ENCODE data around the gene SHROOM2. TPM values are rescaled to one million over a fixed set of nuclear protein-coding genes. Genes with fewer than 3 reads are reported as not detected.

The SHROOM2 gene
- total RNA-seq, 1 experiment from 2014 or later: 1.2 TPM

GRCh38 chrX:9878146-9878820 lies 92.1 kb downstream of the SHROOM2 start:
- no peak overlapping the region for H3K27ac Mint-ChIP-seq (ENCODE audit: low read depth, unreplicated experiment)
- intact Hi-C loops (cut with micrococcal nuclease): no loop called here
- no peak overlapping the region for H3K4me3 Mint-ChIP-seq (ENCODE audit: unreplicated experiment)
- H3K36me3 Mint-ChIP-seq (ENCODE audit: insufficient read depth, unreplicated experiment): peaks cover 1% of the 10 kb centered on the region
- ChIA-PET CTCF (interaction anchor here (0.6 to 1.6 kb wide), 4 partner anchors 16 to 242 kb away, joined by 3 read pairs; no protein-coding TSS in a partner anchor), POLR2A (interaction anchor here (0.6 kb wide), 1 partner anchor 1252 kb away, joined by 4 read pairs; no protein-coding TSS in a partner anchor)
- no peak for DNase-seq (ENCODE audit: unreplicated experiment)
- TF ChIP-seq CTCF (IDR thresholded peaks at IDR 0.05; ENCODE audit: unreplicated experiment): no peak
- BruUV-seq (replicated peaks): no TSS peak
- peaks cover 17% of the 10 kb centered on the region for H3K4me1 Mint-ChIP-seq (ENCODE audit: insufficient read depth, unreplicated experiment)
- no peaks in the 10 kb centered on the region for H3K9me3 Mint-ChIP-seq (ENCODE audit: unreplicated experiment)
- no peaks in the 10 kb centered on the region for H3K27me3 Mint-ChIP-seq (ENCODE audit: insufficient read depth, unreplicated experiment)

- Mint-ChIP-seq H3K9me3 (ENCODE audit: unreplicated experiment) (no peaks in the 10 kb centered on the region), H3K27me3 (ENCODE audit: insufficient read depth, unreplicated experiment) (no peaks in the 10 kb centered on the region), H3K36me3 (ENCODE audit: insufficient read depth, unreplicated experiment) (peaks cover 9% of the 10 kb centered on the region), H3K4me3 (ENCODE audit: unreplicated experiment) (no peak overlapping the region), H3K27ac (ENCODE audit: low read depth, unreplicated experiment) (no peak overlapping the region), H3K4me1 (ENCODE audit: insufficient read depth, unreplicated experiment) (peaks cover 6% of the 10 kb centered on the region)
- ChIA-PET CTCF (no interaction called here), POLR2A (no interaction called here)
- no peak for TF ChIP-seq CTCF (IDR thresholded peaks at IDR 0.05; ENCODE audit: unreplicated experiment)
- intact Hi-C loops (cut with micrococcal nuclease): no loop called here
- no peak for DNase-seq (ENCODE audit: unreplicated experiment)
- no TSS peak for BruUV-seq (replicated peaks)
Measured at GRCh38 chrX:9880237-9880636, 94.0 kb downstream of the SHROOM2 start.

- no peak for DNase-seq (ENCODE audit: unreplicated experiment)
- no peak for TF ChIP-seq CTCF (IDR thresholded peaks at IDR 0.05; ENCODE audit: unreplicated experiment)
- POLR2A ChIA-PET: no interaction called here
- Mint-ChIP-seq H3K36me3 (ENCODE audit: insufficient read depth, unreplicated experiment) (peaks cover 9% of the 10 kb centered on the region), H3K4me3 (ENCODE audit: unreplicated experiment) (no peak overlapping the region), H3K4me1 (ENCODE audit: insufficient read depth, unreplicated experiment) (peaks cover 6% of the 10 kb centered on the region), H3K9me3 (ENCODE audit: unreplicated experiment) (no peaks in the 10 kb centered on the region), H3K27me3 (ENCODE audit: insufficient read depth, unreplicated experiment) (no peaks in the 10 kb centered on the region), H3K27ac (ENCODE audit: low read depth, unreplicated experiment) (no peak overlapping the region)
- intact Hi-C loops (cut with micrococcal nuclease): no loop called here
- CTCF ChIA-PET: interaction anchor here (0.5 kb wide), 1 partner anchor 145 kb away, joined by 3 read pairs; no protein-coding TSS in a partner anchor
- no TSS peak for BruUV-seq (replicated peaks)
Measured at GRCh38 chrX:9880870-9881269, 94.6 kb downstream of the SHROOM2 start.

- no peak for DNase-seq (ENCODE audit: unreplicated experiment)
- no peak overlapping the region for H3K4me3 Mint-ChIP-seq (ENCODE audit: unreplicated experiment)
- POLR2A ChIA-PET: no interaction called here
- peaks cover 11% of the 10 kb centered on the region for H3K4me1 Mint-ChIP-seq (ENCODE audit: insufficient read depth, unreplicated experiment)
- no peak overlapping the region for H3K27ac Mint-ChIP-seq (ENCODE audit: low read depth, unreplicated experiment)
- H3K9me3 Mint-ChIP-seq (ENCODE audit: unreplicated experiment): no peaks in the 10 kb centered on the region
- H3K27me3 Mint-ChIP-seq (ENCODE audit: insufficient read depth, unreplicated experiment): no peaks in the 10 kb centered on the region
- no TSS peak for BruUV-seq (replicated peaks)
- peaks cover 9% of the 10 kb centered on the region for H3K36me3 Mint-ChIP-seq (ENCODE audit: insufficient read depth, unreplicated experiment)
- no peak for TF ChIP-seq CTCF (IDR thresholded peaks at IDR 0.05; ENCODE audit: unreplicated experiment)
- CTCF ChIA-PET: interaction anchor here (0.6 to 2.5 kb wide), 9 partner anchors 22 to 1002 kb away, joined by 3 to 8 read pairs (median 3); no protein-coding TSS in a partner anchor
- intact Hi-C loops (cut with micrococcal nuclease): no loop called here
Measured at GRCh38 chrX:9882669-9883446, 96.6 kb downstream of the SHROOM2 start.

All from MCF 10A (cell line).